GM23248 (cell line): ENCODE results near the gene PPT2. TPM values are rescaled to one million over a fixed set of nuclear protein-coding genes. Genes with fewer than 3 reads are reported as not detected.
A peak's percentile ranks its signal among the peaks of the same experiment; 100 is the strongest.

Experiments used
- DNase-seq: peaks from one replicate; pipeline ENCODE4 v3.0.0-alpha.2; 2015
- H2AFZ ChIP-seq: fragments of 200-600 bp; sonication (generic); 2 replicates; pipeline ENCODE4 v1.6.1; 2016; ENCODE audit warnings: antibody characterized with exemption
- H3F3A ChIP-seq: fragments of 200-600 bp; sonication (generic); 2 replicates; pipeline ENCODE4 v1.6.1; 2016; ENCODE audit warnings: mild to moderate bottlenecking, antibody characterized with exemption, mixed run types; ENCODE audit not compliant: insufficient read depth
- H3K27ac ChIP-seq: fragments of 200-600 bp; sonication (generic); 2 replicates; pipeline ENCODE4 v1.5.1; 2016; ENCODE audit warnings: mild to moderate bottlenecking
- H3K27me3 ChIP-seq: fragments of 200-600 bp; sonication (generic); replicated peaks from 2 replicates; pipeline ENCODE4 v1.6.1; 2016; ENCODE audit warnings: mild to moderate bottlenecking; ENCODE audit not compliant: insufficient read depth
- H3K36me3 ChIP-seq: fragments of 200-600 bp; sonication (generic); 2 replicates; pipeline ENCODE4 v1.6.1; 2016; ENCODE audit warnings: low read depth, mild to moderate bottlenecking
- H3K4me1 ChIP-seq: fragments of 200-600 bp; sonication (generic); 2 replicates; pipeline ENCODE4 v1.6.1; 2016; ENCODE audit warnings: mild to moderate bottlenecking; ENCODE audit not compliant: insufficient read depth
- H3K4me2 ChIP-seq: fragments of 200-600 bp; sonication (generic); one replicate; pipeline ENCODE4 v1.6.1; 2016; ENCODE audit warnings: mild to moderate bottlenecking; ENCODE audit not compliant: unreplicated experiment
- H3K4me3 ChIP-seq: fragments of 200-600 bp; sonication (generic); 2 replicates; pipeline ENCODE4 v1.5.1; 2016; ENCODE audit warnings: mild to moderate bottlenecking
- H3K79me2 ChIP-seq: fragments of 200-600 bp; sonication (generic); 2 replicates; pipeline ENCODE4 v1.6.1; 2016; ENCODE audit warnings: mild to moderate bottlenecking; ENCODE audit not compliant: insufficient read depth
- H3K9ac ChIP-seq: fragments of 200-600 bp; sonication (generic); 2 replicates; pipeline ENCODE4 v1.6.1; 2016; ENCODE audit warnings: mild to moderate bottlenecking
- H3K9me2 ChIP-seq: fragments of 200-600 bp; sonication (generic); 2 replicates; pipeline ENCODE4 v1.6.1; 2016; ENCODE audit warnings: mixed run types, mild to moderate bottlenecking, moderate library complexity; ENCODE audit not compliant: insufficient read depth
- H3K9me3 ChIP-seq: fragments of 200-600 bp; sonication (generic); one replicate; pipeline ENCODE4 v1.6.1; 2017; ENCODE audit warnings: low read depth
- H4K20me1 ChIP-seq: fragments of 200-600 bp; sonication (generic); 2 replicates; pipeline ENCODE4 v1.6.0; 2016; ENCODE audit not compliant: insufficient read depth
- EZH2 ChIP-seq: fragments of 200-600 bp; sonication (generic); IDR thresholded peaks from 2 replicates; pipeline ENCODE4 v1.6.1; 2018; ENCODE audit warnings: antibody characterized with exemption, mild to moderate bottlenecking; ENCODE audit not compliant: insufficient read depth, poor library complexity, severe bottlenecking
- EZH2phosphoT487 ChIP-seq: fragments of 200-600 bp; sonication (generic); IDR thresholded peaks from 2 replicates; pipeline ENCODE4 v1.6.1; 2018; ENCODE audit warnings: antibody characterized with exemption, moderate library complexity, mild to moderate bottlenecking, low read depth; ENCODE audit not compliant: insufficient read depth
- WGBS, 2 experiments: methylation state at CpG; one replicate each; pipeline ENCODE4 v1.1.6; 2015 to 2017; ENCODE audit warnings: low lambda C conversion rate in 2 of 2, low coverage in 1 of 2; ENCODE audit errors: missing lambda C conversion rate in 2 of 2; 5-methylcytosine and 5-hydroxymethylcytosine counted together
- in situ Hi-C: fragments of 300-500 bp; cut with MboI; formaldehyde crosslinking; loops from 2 replicates; pipeline ENCODE4 v1.15.0; 2020
- polyA plus RNA-seq: library from polyadenylated mRNA; unstranded; fragments of >200 nt; fragmentation: Nextera tagmentation; extraction: Ambion mirVana; gene quantifications from 2 replicates; pipeline ENCODE4 v1.2.1, GENCODE V29; 2016
- total RNA-seq: library from RNA; depleted of rRNA; stranded (reverse); fragments of >200 nt; shearing (Covaris generic); gene quantifications from 2 replicates; pipeline ENCODE4 v1.2.3, GENCODE V29; 2014

The PPT2 gene
- total and polyA plus RNA-seq, 2 experiments from 2014 or later = 10.3 to 12.8 TPM

GRCh38 chr6:32120573-32121059, 33.3 kb upstream of the PPT2 start:
- no peak for TF ChIP-seq EZH2phosphoT487
- TF ChIP-seq EZH2 = no peak
- Histone ChIP-seq H3K9me2 (no peaks in the 10 kb centered on the region), H3K27me3 (no peaks in the 10 kb centered on the region), H3K36me3 (peaks cover 9% of the 10 kb centered on the region; the same call in 1 of the 2 replicates), H3K9me3 (no peaks in the 10 kb centered on the region), H3K9ac (no peak overlapping the region), H3K4me3 (no peak overlapping the region), H3K79me2 (peaks cover 13% of the 10 kb centered on the region), H3F3A (peaks cover 11% of the 10 kb centered on the region), H3K4me2 (no peak overlapping the region), H2AFZ (no peak overlapping the region), H3K4me1 (peaks cover 6% of the 10 kb centered on the region), H4K20me1 (no peaks in the 10 kb centered on the region), H3K27ac (no peak overlapping the region)
- 98% methylated on average over 11 to 12 of the region's 12 CpGs for WGBS, 2 experiments
- in situ Hi-C loops = no loop called here
- DNase-seq = no peak

- in situ Hi-C loops = no loop called here
- no peaks in the 10 kb centered on the region for H3K9me3 ChIP-seq
Observed at GRCh38 chr6:32123681-32124080, 30.3 kb upstream of the PPT2 start.

GRCh38 chr6:32126880-32127279, 27.1 kb upstream of the PPT2 start:
- Histone ChIP-seq H4K20me1 (no peaks in the 10 kb centered on the region), H3K4me2 (peak overlapping the region; percentile 82), H3K27me3 (no peaks in the 10 kb centered on the region), H3K79me2 (peaks cover 51% of the 10 kb centered on the region), H3K4me1 (peaks cover 23% of the 10 kb centered on the region), H3K9ac (peak overlapping the region; percentile 97), H3K36me3 (peaks cover 11% of the 10 kb centered on the region; the same call in 1 of the 2 replicates), H3F3A (no peaks in the 10 kb centered on the region), H3K9me2 (no peaks in the 10 kb centered on the region), H2AFZ (no peak overlapping the region), H3K4me3 (peak overlapping the region; percentile 98), H3K9me3 (no peaks in the 10 kb centered on the region), H3K27ac (peak overlapping the region; percentile 91)
- TF ChIP-seq EZH2phosphoT487 (no peak), EZH2 (no peak)
- peak; percentile 46 for DNase-seq
- 41 to 49% methylated on average over 8 of the region's 8 CpGs for WGBS, 2 experiments
- in situ Hi-C loops = no loop called here

More at GRCh38 chr6:32123681-32124080, 30.3 kb upstream of the PPT2 start:
- Histone ChIP-seq H3K36me3 (peaks cover 15% of the 10 kb centered on the region; the same call in 1 of the 2 replicates), H3K27me3 (no peaks in the 10 kb centered on the region), H3K4me3 (no peak overlapping the region), H3F3A (peaks cover 11% of the 10 kb centered on the region), H3K9ac (no peak overlapping the region), H3K4me1 (peaks cover 18% of the 10 kb centered on the region), H3K79me2 (peaks cover 39% of the 10 kb centered on the region), H3K9me2 (no peaks in the 10 kb centered on the region), H3K4me2 (no peak overlapping the region), H4K20me1 (no peaks in the 10 kb centered on the region), H2AFZ (no peak overlapping the region), H3K27ac (no peak overlapping the region)
- TF ChIP-seq EZH2phosphoT487 (no peak), EZH2 (no peak)
- no peak for DNase-seq
- 80 to 83% methylated on average over 4 of the region's 4 CpGs for WGBS, 2 experiments

GRCh38 chr6:32127409-32127716, 26.6 kb upstream of the PPT2 start:
- no peaks in the 10 kb centered on the region for H3K9me2 ChIP-seq
- peaks cover 51% of the 10 kb centered on the region for H3K79me2 ChIP-seq
- H3K4me3 ChIP-seq = peak overlapping the region; percentile 98
- 2 to 3% methylated on average over 9 of the region's 9 CpGs for WGBS, 2 experiments
- no peaks in the 10 kb centered on the region for H4K20me1 ChIP-seq
- no peaks in the 10 kb centered on the region for H3K9me3 ChIP-seq
- peak overlapping the region; percentile 82 for H2AFZ ChIP-seq
- peaks cover 11% of the 10 kb centered on the region; the same call in 1 of the 2 replicates for H3K36me3 ChIP-seq
- peaks cover 23% of the 10 kb centered on the region for H3K4me1 ChIP-seq
- no peak for DNase-seq
- TF ChIP-seq EZH2phosphoT487 (no peak), EZH2 (no peak)
- H3K9ac ChIP-seq = peak overlapping the region; percentile 97
- H3F3A ChIP-seq = no peaks in the 10 kb centered on the region
- H3K27me3 ChIP-seq = no peaks in the 10 kb centered on the region
- in situ Hi-C loops = no loop called here
- peak overlapping the region; percentile 91 for H3K27ac ChIP-seq
- H3K4me2 ChIP-seq = peak overlapping the region; percentile 82
